HL-60 (cell line): Measurements from ENCODE around the gene ICAM2.

Experiments used
- DNase-seq, 2 experiments: peaks; one replicate each; pipeline ENCODE4 v3.0.0-alpha.2; 2010 to 2020; ENCODE audit warnings: low read depth in 1 of 2, low spot score in 1 of 2
- H3K27ac ChIP-seq: fragments of 250-450 bp; sonication (Bioruptor Pico); replicated peaks from 2 replicates; pipeline ENCODE4 v1.5.1; 2020; ENCODE audit warnings: mild to moderate bottlenecking, moderate library complexity
- H3K27me3 ChIP-seq: fragments of 250-450 bp; sonication (Bioruptor Pico); 2 replicates; pipeline ENCODE4 v1.5.1; 2021; ENCODE audit warnings: mild to moderate bottlenecking, moderate library complexity; ENCODE audit not compliant: insufficient read depth, poor library complexity, severe bottlenecking
- H3K4me3 ChIP-seq: replicated peaks from 2 replicates; pipeline ENCODE4 v1.5.1; 2011; ENCODE audit warnings: mild to moderate bottlenecking, control low read depth, low read length; ENCODE audit not compliant: insufficient read depth
- GABPA ChIP-seq: IDR thresholded peaks from 2 replicates; pipeline ENCODE4 v1.6.1; 2012; ENCODE audit warnings: low read depth
- POLR2AphosphoS5 ChIP-seq: IDR thresholded peaks from 2 replicates; pipeline ENCODE4 v1.6.1; 2012; ENCODE audit warnings: low read depth
- SPI1 ChIP-seq: IDR thresholded peaks from 2 replicates; pipeline ENCODE4 v1.6.1; 2012; ENCODE audit warnings: low read depth, mild to moderate bottlenecking, borderline replicate concordance
- TF ChIP-seq, protein P1 (sequence below): IDR thresholded peaks from one replicate; pipeline ENCODE4 v1.5.1; 2011; ENCODE audit warnings: low read length, control low read depth, inconsistent platforms; ENCODE audit not compliant: insufficient read depth
- TF ChIP-seq, protein P2 (sequence below): IDR thresholded peaks from 2 replicates; pipeline ENCODE4 v1.6.1; 2012; ENCODE audit warnings: low read depth; ENCODE audit not compliant: insufficient replicate concordance

The ICAM2 gene

DNA sequence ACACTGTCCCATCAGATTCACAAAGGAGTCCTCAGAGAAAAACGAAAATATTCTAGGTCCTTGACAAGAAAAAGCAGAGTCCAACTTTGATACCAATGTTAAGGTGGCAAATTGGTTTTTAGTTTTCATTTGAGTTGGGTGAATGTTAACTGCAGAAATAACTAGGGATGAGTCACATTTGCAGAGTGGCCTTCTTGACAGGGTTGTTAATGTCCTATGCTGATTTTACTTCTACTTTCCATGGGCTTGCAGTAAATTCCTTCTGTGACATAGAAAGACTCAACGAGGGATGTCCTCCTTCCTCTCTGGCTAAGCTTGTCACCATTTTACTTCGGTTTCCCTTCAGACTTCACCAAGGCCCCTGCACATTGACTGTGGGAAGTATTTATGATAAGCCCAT is 47.2 kb upstream of the ICAM2 start:
- no peaks in the 10 kb centered on the region for H3K27me3 ChIP-seq
- no peak for DNase-seq
- no peak overlapping the region for H3K4me3 ChIP-seq
- H3K27ac ChIP-seq: no peak overlapping the region
- TF ChIP-seq SPI1 (no peak), POLR2AphosphoS5 (no peak), GABPA (no peak)
- TF ChIP-seq, protein P1, sequence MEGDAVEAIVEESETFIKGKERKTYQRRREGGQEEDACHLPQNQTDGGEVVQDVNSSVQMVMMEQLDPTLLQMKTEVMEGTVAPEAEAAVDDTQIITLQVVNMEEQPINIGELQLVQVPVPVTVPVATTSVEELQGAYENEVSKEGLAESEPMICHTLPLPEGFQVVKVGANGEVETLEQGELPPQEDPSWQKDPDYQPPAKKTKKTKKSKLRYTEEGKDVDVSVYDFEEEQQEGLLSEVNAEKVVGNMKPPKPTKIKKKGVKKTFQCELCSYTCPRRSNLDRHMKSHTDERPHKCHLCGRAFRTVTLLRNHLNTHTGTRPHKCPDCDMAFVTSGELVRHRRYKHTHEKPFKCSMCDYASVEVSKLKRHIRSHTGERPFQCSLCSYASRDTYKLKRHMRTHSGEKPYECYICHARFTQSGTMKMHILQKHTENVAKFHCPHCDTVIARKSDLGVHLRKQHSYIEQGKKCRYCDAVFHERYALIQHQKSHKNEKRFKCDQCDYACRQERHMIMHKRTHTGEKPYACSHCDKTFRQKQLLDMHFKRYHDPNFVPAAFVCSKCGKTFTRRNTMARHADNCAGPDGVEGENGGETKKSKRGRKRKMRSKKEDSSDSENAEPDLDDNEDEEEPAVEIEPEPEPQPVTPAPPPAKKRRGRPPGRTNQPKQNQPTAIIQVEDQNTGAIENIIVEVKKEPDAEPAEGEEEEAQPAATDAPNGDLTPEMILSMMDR: no peak
- TF ChIP-seq, protein P2, sequence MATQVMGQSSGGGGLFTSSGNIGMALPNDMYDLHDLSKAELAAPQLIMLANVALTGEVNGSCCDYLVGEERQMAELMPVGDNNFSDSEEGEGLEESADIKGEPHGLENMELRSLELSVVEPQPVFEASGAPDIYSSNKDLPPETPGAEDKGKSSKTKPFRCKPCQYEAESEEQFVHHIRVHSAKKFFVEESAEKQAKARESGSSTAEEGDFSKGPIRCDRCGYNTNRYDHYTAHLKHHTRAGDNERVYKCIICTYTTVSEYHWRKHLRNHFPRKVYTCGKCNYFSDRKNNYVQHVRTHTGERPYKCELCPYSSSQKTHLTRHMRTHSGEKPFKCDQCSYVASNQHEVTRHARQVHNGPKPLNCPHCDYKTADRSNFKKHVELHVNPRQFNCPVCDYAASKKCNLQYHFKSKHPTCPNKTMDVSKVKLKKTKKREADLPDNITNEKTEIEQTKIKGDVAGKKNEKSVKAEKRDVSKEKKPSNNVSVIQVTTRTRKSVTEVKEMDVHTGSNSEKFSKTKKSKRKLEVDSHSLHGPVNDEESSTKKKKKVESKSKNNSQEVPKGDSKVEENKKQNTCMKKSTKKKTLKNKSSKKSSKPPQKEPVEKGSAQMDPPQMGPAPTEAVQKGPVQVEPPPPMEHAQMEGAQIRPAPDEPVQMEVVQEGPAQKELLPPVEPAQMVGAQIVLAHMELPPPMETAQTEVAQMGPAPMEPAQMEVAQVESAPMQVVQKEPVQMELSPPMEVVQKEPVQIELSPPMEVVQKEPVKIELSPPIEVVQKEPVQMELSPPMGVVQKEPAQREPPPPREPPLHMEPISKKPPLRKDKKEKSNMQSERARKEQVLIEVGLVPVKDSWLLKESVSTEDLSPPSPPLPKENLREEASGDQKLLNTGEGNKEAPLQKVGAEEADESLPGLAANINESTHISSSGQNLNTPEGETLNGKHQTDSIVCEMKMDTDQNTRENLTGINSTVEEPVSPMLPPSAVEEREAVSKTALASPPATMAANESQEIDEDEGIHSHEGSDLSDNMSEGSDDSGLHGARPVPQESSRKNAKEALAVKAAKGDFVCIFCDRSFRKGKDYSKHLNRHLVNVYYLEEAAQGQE: no peak

DNA sequence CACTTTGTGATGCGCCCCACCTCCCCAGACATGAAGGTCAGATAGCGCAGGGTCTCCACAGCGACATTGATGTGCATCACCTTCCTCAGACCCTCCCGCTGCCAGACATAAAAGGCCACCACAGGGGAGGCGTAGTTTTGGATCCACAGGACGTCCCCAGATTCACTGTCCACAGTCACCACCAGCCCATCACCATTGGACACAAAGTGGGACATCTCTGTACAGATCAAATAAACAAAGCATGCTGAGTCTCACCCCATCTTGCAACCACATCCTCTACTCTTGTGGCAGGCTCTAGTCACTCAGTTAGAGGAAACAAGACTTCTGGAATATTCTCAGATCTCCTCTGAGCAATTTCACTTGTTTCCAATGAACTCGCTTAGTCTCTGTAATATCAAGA is 46.3 kb upstream of the ICAM2 start:
- no peak overlapping the region for H3K27ac ChIP-seq

DNA sequence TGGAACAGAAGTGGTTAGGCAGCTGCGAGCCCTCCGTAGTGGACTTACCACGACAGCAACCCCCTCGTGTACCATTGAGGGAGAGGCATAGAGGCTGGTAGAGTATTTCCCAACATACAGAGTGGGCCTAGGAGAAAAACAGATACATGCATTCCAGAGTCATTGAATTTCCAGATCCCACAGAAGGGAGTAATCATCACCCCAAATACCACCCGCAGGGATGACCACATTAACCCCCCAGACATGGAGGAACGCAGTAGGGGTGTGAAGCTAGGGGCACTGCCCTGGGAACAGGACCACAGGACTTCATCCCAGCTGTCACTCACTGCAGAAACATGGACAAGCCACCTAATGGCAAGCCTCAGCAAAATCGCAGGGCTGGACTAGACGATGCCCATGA is 44.7 kb upstream of the ICAM2 start:
- TF ChIP-seq, protein P2: no peak
- TF ChIP-seq POLR2AphosphoS5 (no peak), SPI1 (no peak), GABPA (no peak)
- TF ChIP-seq, protein P1: no peak
- Histone ChIP-seq H3K27ac (no peak overlapping the region), H3K27me3 (no peaks in the 10 kb centered on the region), H3K4me3 (no peak overlapping the region)
- DNase-seq: no peak

More for the DNA sequence above, 46.3 kb upstream of the ICAM2 start:
- TF ChIP-seq POLR2AphosphoS5 (no peak), GABPA (no peak), SPI1 (no peak)
- TF ChIP-seq, protein P1: no peak
- TF ChIP-seq, protein P2: no peak
- Histone ChIP-seq H3K27me3 (no peaks in the 10 kb centered on the region), H3K4me3 (no peak overlapping the region)
- DNase-seq: no peak
